Measurements from ENCODE around the gene AURKA.

- TF ChIP-seq CTCF (IDR thresholded peaks at IDR 0.05; ENCODE audit: borderline replicate concordance, extremely low read depth, low read length, poor library complexity, severe bottlenecking) (no peak), EZH2 (IDR thresholded peaks at IDR 0.05; ENCODE audit: borderline replicate concordance, low read depth, low read length, severe bottlenecking) (no peak)
Measured at GRCh38 chr20:56431471-56431870, 39.5 kb upstream of the AURKA start.

Data from DND-41 (cell line).